ENCODE results near the gene SPSB2. TPM values are rescaled to one million over a fixed set of nuclear protein-coding genes. Genes with fewer than 3 reads are reported as not detected.

SPSB2 gene
- total and polyA plus RNA-seq, 9 of the 15 experiments (the other 6 are each of a cell fraction or from before 2014, with no cell fraction given) = 0.10 to 10.6 (median 1.9) TPM

DNA sequence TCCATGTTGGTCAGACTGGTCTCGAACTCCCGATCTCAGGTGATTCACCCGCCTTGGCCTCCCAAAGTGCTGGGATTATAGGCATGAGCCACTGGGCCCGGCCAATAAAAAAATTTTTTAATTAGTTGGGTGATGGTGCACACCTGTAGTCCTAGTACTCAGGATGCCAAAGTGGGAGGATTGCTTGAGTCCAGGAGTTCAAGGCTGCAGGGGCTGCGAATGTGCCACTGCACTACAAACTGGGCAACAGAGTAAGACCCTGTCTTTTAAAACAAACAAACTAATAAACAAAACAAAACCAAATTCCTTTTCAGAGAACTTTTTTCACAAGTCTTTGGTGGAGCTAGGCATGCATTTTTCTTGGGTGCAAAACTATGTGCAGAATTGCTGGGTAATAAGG is 10.1 kb upstream of the SPSB2 start (continued):
- TF ChIP-seq, protein P1, sequence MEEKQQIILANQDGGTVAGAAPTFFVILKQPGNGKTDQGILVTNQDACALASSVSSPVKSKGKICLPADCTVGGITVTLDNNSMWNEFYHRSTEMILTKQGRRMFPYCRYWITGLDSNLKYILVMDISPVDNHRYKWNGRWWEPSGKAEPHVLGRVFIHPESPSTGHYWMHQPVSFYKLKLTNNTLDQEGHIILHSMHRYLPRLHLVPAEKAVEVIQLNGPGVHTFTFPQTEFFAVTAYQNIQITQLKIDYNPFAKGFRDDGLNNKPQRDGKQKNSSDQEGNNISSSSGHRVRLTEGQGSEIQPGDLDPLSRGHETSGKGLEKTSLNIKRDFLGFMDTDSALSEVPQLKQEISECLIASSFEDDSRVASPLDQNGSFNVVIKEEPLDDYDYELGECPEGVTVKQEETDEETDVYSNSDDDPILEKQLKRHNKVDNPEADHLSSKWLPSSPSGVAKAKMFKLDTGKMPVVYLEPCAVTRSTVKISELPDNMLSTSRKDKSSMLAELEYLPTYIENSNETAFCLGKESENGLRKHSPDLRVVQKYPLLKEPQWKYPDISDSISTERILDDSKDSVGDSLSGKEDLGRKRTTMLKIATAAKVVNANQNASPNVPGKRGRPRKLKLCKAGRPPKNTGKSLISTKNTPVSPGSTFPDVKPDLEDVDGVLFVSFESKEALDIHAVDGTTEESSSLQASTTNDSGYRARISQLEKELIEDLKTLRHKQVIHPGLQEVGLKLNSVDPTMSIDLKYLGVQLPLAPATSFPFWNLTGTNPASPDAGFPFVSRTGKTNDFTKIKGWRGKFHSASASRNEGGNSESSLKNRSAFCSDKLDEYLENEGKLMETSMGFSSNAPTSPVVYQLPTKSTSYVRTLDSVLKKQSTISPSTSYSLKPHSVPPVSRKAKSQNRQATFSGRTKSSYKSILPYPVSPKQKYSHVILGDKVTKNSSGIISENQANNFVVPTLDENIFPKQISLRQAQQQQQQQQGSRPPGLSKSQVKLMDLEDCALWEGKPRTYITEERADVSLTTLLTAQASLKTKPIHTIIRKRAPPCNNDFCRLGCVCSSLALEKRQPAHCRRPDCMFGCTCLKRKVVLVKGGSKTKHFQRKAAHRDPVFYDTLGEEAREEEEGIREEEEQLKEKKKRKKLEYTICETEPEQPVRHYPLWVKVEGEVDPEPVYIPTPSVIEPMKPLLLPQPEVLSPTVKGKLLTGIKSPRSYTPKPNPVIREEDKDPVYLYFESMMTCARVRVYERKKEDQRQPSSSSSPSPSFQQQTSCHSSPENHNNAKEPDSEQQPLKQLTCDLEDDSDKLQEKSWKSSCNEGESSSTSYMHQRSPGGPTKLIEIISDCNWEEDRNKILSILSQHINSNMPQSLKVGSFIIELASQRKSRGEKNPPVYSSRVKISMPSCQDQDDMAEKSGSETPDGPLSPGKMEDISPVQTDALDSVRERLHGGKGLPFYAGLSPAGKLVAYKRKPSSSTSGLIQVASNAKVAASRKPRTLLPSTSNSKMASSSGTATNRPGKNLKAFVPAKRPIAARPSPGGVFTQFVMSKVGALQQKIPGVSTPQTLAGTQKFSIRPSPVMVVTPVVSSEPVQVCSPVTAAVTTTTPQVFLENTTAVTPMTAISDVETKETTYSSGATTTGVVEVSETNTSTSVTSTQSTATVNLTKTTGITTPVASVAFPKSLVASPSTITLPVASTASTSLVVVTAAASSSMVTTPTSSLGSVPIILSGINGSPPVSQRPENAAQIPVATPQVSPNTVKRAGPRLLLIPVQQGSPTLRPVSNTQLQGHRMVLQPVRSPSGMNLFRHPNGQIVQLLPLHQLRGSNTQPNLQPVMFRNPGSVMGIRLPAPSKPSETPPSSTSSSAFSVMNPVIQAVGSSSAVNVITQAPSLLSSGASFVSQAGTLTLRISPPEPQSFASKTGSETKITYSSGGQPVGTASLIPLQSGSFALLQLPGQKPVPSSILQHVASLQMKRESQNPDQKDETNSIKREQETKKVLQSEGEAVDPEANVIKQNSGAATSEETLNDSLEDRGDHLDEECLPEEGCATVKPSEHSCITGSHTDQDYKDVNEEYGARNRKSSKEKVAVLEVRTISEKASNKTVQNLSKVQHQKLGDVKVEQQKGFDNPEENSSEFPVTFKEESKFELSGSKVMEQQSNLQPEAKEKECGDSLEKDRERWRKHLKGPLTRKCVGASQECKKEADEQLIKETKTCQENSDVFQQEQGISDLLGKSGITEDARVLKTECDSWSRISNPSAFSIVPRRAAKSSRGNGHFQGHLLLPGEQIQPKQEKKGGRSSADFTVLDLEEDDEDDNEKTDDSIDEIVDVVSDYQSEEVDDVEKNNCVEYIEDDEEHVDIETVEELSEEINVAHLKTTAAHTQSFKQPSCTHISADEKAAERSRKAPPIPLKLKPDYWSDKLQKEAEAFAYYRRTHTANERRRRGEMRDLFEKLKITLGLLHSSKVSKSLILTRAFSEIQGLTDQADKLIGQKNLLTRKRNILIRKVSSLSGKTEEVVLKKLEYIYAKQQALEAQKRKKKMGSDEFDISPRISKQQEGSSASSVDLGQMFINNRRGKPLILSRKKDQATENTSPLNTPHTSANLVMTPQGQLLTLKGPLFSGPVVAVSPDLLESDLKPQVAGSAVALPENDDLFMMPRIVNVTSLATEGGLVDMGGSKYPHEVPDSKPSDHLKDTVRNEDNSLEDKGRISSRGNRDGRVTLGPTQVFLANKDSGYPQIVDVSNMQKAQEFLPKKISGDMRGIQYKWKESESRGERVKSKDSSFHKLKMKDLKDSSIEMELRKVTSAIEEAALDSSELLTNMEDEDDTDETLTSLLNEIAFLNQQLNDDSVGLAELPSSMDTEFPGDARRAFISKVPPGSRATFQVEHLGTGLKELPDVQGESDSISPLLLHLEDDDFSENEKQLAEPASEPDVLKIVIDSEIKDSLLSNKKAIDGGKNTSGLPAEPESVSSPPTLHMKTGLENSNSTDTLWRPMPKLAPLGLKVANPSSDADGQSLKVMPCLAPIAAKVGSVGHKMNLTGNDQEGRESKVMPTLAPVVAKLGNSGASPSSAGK (IDR thresholded peaks at IDR 0.05) = no peak
- no peak for TF ChIP-seq HDAC8 (tag; IDR thresholded peaks at IDR 0.05)
- no peak for TF ChIP-seq DNMT1 (IDR thresholded peaks at IDR 0.05)
- TF ChIP-seq ADNP (tag; IDR thresholded peaks at IDR 0.05) = no peak
- TF ChIP-seq, protein P2, sequence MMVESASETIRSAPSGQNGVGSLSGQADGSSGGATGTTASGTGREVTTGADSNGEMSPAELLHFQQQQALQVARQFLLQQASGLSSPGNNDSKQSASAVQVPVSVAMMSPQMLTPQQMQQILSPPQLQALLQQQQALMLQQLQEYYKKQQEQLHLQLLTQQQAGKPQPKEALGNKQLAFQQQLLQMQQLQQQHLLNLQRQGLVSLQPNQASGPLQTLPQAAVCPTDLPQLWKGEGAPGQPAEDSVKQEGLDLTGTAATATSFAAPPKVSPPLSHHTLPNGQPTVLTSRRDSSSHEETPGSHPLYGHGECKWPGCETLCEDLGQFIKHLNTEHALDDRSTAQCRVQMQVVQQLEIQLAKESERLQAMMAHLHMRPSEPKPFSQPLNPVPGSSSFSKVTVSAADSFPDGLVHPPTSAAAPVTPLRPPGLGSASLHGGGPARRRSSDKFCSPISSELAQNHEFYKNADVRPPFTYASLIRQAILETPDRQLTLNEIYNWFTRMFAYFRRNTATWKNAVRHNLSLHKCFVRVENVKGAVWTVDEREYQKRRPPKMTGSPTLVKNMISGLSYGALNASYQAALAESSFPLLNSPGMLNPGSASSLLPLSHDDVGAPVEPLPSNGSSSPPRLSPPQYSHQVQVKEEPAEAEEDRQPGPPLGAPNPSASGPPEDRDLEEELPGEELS (CRISPR knock-in tag; IDR thresholded peaks at IDR 0.05; ENCODE audit: borderline replicate concordance) = no peak
- TF ChIP-seq MAFK (IDR thresholded peaks at IDR 0.05; ENCODE audit: low read length) = no peak
- no peak for TF ChIP-seq KDM2B (CRISPR knock-in tag; IDR thresholded peaks at IDR 0.05)
- TF ChIP-seq, protein P3, sequence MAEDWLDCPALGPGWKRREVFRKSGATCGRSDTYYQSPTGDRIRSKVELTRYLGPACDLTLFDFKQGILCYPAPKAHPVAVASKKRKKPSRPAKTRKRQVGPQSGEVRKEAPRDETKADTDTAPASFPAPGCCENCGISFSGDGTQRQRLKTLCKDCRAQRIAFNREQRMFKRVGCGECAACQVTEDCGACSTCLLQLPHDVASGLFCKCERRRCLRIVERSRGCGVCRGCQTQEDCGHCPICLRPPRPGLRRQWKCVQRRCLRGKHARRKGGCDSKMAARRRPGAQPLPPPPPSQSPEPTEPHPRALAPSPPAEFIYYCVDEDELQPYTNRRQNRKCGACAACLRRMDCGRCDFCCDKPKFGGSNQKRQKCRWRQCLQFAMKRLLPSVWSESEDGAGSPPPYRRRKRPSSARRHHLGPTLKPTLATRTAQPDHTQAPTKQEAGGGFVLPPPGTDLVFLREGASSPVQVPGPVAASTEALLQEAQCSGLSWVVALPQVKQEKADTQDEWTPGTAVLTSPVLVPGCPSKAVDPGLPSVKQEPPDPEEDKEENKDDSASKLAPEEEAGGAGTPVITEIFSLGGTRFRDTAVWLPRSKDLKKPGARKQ (CRISPR knock-in tag; IDR thresholded peaks at IDR 0.05) = no peak
- TF ChIP-seq ZSCAN32 (CRISPR knock-in tag; IDR thresholded peaks at IDR 0.05) = no peak
- TF ChIP-seq NR2F6 (CRISPR knock-in tag; IDR thresholded peaks at IDR 0.05) = no peak
- TF ChIP-seq CREB1 (IDR thresholded peaks at IDR 0.05) = no peak
- TF ChIP-seq CREB1 (CRISPR knock-in tag; IDR thresholded peaks at IDR 0.05) = no peak

Data from K562 (cell line).